Measurements from ENCODE around the gene NECTIN4. TPM values are rescaled to one million over a fixed set of nuclear protein-coding genes. Genes with fewer than 3 reads are reported as not detected.

NECTIN4 gene
- total and polyA plus RNA-seq, 2 of the 8 experiments (the other 6 are each of a cell fraction or from before 2014, with no cell fraction given): 0.19 to 0.71 TPM

DNA sequence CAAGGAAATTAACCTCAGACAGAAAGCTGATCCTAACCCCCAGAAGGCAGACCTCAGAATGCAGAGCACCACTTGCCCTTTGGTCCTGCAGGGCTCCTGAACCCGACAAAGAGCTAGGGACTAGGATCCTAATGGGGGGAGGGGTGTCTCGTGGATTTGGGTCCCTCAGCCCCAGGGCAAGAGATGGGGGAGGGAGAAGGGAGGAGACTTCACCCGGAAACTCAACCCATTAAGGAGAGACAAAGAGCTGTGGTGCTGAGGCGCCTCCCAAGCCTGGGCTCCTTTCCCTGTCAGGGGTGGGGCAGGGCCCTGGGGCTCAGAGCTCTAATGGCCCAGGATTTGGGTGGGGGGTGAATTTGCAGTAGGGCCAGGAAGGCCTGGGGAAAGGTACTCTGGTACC, 2.9 kb downstream of the NECTIN4 start:
- H4K91ac ChIP-seq (replicated peaks; ENCODE audit: insufficient read length, low read length): no peak overlapping the region
- H3K4me3 ChIP-seq (ENCODE audit: extremely low read depth in 1 of 4, insufficient read depth in 2 of 4, low read depth in 3 of 4, low read length in 4 of 4): no peak overlapping the region
- no peaks in the 10 kb centered on the region for H3K79me2 ChIP-seq (ENCODE audit: control insufficient read depth in 1 of 2, insufficient read depth in 2 of 2, low read length in 2 of 2)
- H3K4ac ChIP-seq (replicated peaks; ENCODE audit: insufficient read length, low read depth, low read length): no peak overlapping the region
- H3K9ac ChIP-seq (replicated peaks in 1 of 4; ENCODE audit: extremely low read depth in 1 of 4, low read depth in 3 of 4, low read length in 3 of 4): 0 out of 7 replicates have a peak overlapping the region, but pooled peaks of 1 of the 4 experiments have one; percentile 8
- H2BK12ac ChIP-seq (ENCODE audit: low read depth, low read length): no peak overlapping the region; the same call in 1 of the 2 replicates
- no peaks in the 10 kb centered on the region for H3K36me3 ChIP-seq (ENCODE audit: control insufficient read depth in 2 of 4, insufficient read depth in 4 of 4, low read length in 3 of 4)
- POLR2A ChIA-PET (ENCODE audit: partially characterized antibody): no interaction called here
- H4K5ac ChIP-seq (ENCODE audit: insufficient read length, low read depth, low read length): no peak overlapping the region
- H3K4me1 ChIP-seq (replicated peaks in 1 of 4; ENCODE audit: control insufficient read depth in 3 of 4, insufficient read depth in 4 of 4, low read length in 3 of 4): peaks cover 0 to 12% (median 0%) of the 10 kb centered on the region in 4 experiments; a peak in 3 of 7 replicates
- CTCF ChIA-PET (ENCODE audit: partially characterized antibody): interaction anchor here (1.3 to 11.9 kb wide), 5 partner anchors 12 to 132 kb away, joined by 3 to 156 read pairs (median 5); partner anchors contain the start of genes ARHGAP30, ITLN2 and KLHDC9
- H3K27ac ChIP-seq (ENCODE audit: low read depth, low read length): no peak overlapping the region
- H3K23ac ChIP-seq (ENCODE audit: insufficient read length): no peak overlapping the region
- peaks cover 2% of the 10 kb centered on the region; the same call in 1 of the 2 replicates for H3K23me2 ChIP-seq (ENCODE audit: low read depth, low read length)
- no peak for DNase-seq (ENCODE audit: low read depth in 1 of 2, low spot score in 2 of 2)
- H4K20me1 ChIP-seq (replicated peaks in 1 of 2; ENCODE audit: control insufficient read depth in 1 of 2, insufficient read depth in 2 of 2, low read length in 2 of 2): no peaks in the 10 kb centered on the region
- no peak overlapping the region for H3K18ac ChIP-seq (ENCODE audit: extremely low read depth, low read length)
- no peak overlapping the region for H2BK120ac ChIP-seq (replicated peaks; ENCODE audit: low read depth, low read length)
- no peak overlapping the region for H3K14ac ChIP-seq (ENCODE audit: insufficient read length)
- no peak overlapping the region for H3K56ac ChIP-seq (replicated peaks; ENCODE audit: insufficient read length, low read depth, low read length)
- H3K27me3 ChIP-seq (replicated peaks in 1 of 4; ENCODE audit: control insufficient read depth in 3 of 4, extremely low read depth in 1 of 4, insufficient read depth in 3 of 4, low read length in 3 of 4): no peaks in the 10 kb centered on the region
- H2BK20ac ChIP-seq (ENCODE audit: low read length): no peak overlapping the region
- H2BK5ac ChIP-seq (ENCODE audit: low read depth, low read length): no peak overlapping the region
- no peak overlapping the region for H3K4me2 ChIP-seq (ENCODE audit: insufficient read depth in 1 of 2, low read depth in 2 of 2, low read length in 2 of 2)
- no peak overlapping the region for H2BK15ac ChIP-seq (ENCODE audit: low read length)
- 85% methylated on average over 4 of the region's 4 CpGs; no CpG with 5 or more reads in 1 of the 2 experiments for WGBS, 2 experiments (ENCODE audit: extremely low coverage in 1 of 2, insufficient coverage in 1 of 2, insufficient read length in 1 of 2, insufficient replicate concordance in 2 of 2, low coverage in 1 of 2, low lambda C conversion rate in 2 of 2, missing lambda C conversion rate in 1 of 2)
- H3K9me3 ChIP-seq (ENCODE audit: insufficient read depth in 2 of 2, low read depth in 1 of 2, low read length in 1 of 2): no peaks in the 10 kb centered on the region
- FAIRE-seq: no peak
- TF ChIP-seq SIRT6 (IDR thresholded peaks at IDR 0.05; ENCODE audit: low read length): no peak
- no peak for TF ChIP-seq SP2 (IDR thresholded peaks at IDR 0.05; ENCODE audit: low read length)
- no peak for TF ChIP-seq HDAC6 (IDR thresholded peaks at IDR 0.05; ENCODE audit: low read depth, low read length)
- no peak for TF ChIP-seq SRF (IDR thresholded peaks at IDR 0.05; ENCODE audit: low read depth, low read length)
- no peak for TF ChIP-seq KDM5A (IDR thresholded peaks at IDR 0.05; ENCODE audit: low read length)
- TF ChIP-seq RNF2 (IDR thresholded peaks at IDR 0.05; ENCODE audit: borderline replicate concordance, low read depth, low read length, missing control alignments, poor library complexity, severe bottlenecking): no peak
- TF ChIP-seq TEAD4 (IDR thresholded peaks at IDR 0.05; ENCODE audit: low read depth, low read length): no peak
- no peak for TF ChIP-seq YY1 (IDR thresholded peaks at IDR 0.05; ENCODE audit: low read depth, low read length)
- TF ChIP-seq, protein P1, sequence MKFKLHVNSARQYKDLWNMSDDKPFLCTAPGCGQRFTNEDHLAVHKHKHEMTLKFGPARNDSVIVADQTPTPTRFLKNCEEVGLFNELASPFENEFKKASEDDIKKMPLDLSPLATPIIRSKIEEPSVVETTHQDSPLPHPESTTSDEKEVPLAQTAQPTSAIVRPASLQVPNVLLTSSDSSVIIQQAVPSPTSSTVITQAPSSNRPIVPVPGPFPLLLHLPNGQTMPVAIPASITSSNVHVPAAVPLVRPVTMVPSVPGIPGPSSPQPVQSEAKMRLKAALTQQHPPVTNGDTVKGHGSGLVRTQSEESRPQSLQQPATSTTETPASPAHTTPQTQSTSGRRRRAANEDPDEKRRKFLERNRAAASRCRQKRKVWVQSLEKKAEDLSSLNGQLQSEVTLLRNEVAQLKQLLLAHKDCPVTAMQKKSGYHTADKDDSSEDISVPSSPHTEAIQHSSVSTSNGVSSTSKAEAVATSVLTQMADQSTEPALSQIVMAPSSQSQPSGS (IDR thresholded peaks at IDR 0.05; ENCODE audit: low read length): no peak
- no peak for TF ChIP-seq PHF8 (conservative IDR thresholded peaks at IDR 0.05; ENCODE audit: low read depth, low read length)
- TF ChIP-seq, protein P2, sequence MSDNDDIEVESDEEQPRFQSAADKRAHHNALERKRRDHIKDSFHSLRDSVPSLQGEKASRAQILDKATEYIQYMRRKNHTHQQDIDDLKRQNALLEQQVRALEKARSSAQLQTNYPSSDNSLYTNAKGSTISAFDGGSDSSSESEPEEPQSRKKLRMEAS (IDR thresholded peaks at IDR 0.05): no peak
- no peaks in the 10 kb centered on the region for H3K79me1 ChIP-seq (ENCODE audit: low read depth, low read length)
- H2AK5ac ChIP-seq (ENCODE audit: low read depth, low read length): no peak overlapping the region
- no peak overlapping the region for H2AFZ ChIP-seq (ENCODE audit: low read length)
- H4K8ac ChIP-seq (ENCODE audit: extremely low read depth, insufficient read depth, low read length): no peak overlapping the region
